DMS114 treated with DMSO at 0.1 percent for 48 hours (cell line): ENCODE measurements around the gene TFDP1.

Experiments
- DNase-seq: peaks from one replicate; lab custom pipeline; 2025; ENCODE audit not compliant: unreplicated experiment; lab: John Stamatoyannopoulos, UW

TFDP1 gene

GRCh38 chr13:113647351-113648215 is 63.0 kb downstream of the TFDP1 start:
- no peak for DNase-seq

- no peak for DNase-seq
Measured at GRCh38 chr13:113648216-113648610, 63.7 kb downstream of the TFDP1 start.

DNA sequence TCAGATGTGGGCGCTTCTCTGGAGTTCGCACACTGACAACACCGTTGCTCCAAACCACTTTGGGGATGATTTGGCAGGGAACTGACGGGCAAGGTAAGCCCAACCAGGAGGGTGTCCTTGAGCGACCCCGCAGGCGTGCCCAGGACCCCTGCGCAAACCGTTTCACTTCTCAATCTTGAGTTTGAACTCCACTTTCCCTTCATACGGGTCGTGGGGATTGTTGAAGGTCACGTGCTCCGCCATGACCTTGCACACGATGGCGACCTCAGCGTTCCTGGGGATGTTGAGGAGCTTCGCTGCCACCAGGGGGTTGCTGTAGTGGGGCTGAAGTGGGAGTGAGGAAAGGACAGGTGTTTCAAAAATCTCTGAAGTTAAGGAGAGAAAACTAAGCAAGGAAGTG is 64.7 kb downstream of the TFDP1 start:
- DNase-seq = no peak

DNA sequence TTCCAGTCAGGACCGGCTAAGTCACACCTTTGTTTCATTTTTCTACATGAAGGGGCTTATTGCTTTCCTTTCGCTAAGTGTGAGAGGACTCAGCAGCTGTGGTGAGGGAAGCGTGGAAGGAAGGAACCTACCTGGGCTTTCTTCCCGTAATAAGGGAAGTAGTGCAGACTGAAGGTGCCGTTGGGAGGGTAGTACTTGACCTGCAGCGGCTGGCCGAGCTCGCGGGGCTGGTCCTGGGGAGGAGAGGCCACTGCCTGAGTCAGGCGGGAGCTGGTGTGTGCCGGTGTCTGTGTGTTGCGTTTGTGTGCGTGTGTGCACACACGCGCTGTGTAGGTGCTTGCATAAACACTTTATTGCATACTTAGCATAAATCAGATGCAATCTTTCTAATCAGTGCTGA is 65.7 kb downstream of the TFDP1 start:
- no peak for DNase-seq

DNA sequence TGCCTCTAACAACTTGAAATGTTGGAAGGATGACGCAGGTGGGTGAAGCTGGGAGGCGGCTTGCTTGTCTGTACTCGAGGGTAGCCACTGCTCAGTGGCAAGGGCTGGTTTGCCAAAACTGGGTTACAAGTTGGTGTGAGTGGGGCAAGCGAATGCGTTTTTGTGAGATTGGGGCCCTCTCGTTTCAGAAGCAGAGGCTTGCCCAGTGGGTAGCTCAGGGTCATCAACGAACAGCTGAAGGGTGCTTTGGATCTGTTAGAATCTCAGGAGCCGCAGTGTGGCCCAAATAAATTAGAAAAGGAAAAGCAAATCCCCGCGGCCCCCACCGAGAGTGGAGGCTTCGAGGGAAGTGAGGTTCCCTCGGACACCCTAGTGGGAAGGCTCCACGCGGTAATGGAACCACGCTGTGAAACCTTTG is 66.2 kb downstream of the TFDP1 start:
- DNase-seq = no peak

DNA sequence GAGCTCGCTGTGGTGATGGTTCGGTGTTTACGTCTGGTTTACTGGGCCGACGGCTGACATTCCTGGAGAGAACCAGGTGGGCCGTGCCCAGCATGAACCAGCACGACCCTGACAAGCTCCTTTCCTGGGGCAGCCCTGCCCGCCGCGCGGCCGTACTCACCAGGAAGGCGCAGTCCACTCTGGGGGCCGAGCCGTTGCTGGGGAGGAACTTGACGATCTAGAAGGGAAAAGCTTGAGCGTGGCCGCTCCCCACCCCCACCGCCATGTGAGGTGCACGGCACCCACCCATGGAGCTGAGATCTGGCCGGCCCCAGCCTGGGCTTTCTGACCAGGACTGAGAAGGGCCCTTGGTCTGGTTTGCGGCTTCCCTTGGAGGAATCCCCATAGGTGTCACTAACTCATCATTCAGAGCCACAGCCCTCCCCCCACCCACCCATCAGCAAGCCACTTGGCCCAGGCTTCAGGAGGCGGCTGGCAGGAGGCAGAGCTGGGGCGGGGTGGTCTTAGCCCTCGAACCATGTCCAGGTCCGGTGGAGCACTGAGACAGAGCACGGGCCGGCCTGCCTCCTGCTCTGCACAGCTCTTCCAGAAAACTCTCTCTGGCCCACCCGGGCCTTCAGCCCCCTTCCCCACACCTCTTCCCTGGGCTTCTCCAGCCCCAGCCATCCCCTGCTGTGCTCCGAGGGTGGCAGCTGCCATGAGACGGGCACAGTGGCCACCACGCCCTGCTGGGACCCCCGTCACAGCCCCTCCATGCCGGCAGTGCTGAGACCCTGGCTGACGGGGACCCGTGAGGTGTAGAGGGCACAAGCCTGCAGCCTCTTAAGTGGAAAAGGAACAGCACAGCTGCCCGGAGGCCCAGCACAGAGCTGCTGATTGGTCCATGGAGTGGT is 67.2 kb downstream of the TFDP1 start:
- DNase-seq = no peak

DNA sequence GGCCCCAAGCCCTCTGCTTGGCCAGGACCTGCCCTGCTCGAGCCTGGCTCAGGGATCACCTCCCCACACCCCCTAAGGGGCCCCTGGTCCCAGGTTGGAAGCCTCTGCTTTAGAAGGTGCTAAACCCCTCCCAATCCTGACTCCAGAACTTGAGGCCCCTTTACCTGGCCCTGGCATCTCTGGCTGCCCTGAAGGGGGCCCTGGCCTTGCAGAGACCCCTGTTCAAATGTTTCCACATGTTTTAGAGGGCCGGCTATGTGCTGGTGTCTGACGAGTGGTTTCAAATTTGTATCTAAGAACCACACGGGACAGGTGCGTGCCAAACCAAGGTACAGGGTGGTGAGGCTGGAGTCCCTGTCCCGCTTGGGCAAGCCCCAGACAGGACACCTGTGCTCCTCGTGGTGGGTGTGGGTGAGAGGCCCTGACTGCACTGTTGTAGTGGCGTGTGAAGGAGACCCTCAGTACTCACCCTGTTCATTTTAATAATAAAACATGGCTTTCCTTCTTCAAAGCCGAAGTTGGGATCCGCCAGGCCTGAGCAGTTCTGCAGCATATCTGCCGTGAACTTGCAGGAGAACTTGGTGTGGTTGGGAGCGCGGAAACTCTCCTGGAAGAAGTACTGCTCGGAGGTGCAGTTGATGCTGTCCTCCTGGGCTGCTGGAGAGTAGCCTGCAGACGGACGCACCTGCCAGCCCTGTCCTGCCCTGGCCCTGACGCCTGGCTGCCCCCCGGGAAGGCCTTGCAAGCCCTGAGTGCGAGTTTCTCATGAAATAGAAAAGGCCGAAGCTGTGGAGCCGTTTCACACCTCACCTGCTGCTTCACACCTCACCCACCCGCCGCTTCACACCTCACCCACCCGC is 68.1 kb downstream of the TFDP1 start:
- DNase-seq = no peak

GRCh38 chr13:113653264-113654174 is 69.0 kb downstream of the TFDP1 start:
- no peak for DNase-seq

GRCh38 chr13:113654175-113654560 is 69.6 kb downstream of the TFDP1 start:
- no peak for DNase-seq

DNA sequence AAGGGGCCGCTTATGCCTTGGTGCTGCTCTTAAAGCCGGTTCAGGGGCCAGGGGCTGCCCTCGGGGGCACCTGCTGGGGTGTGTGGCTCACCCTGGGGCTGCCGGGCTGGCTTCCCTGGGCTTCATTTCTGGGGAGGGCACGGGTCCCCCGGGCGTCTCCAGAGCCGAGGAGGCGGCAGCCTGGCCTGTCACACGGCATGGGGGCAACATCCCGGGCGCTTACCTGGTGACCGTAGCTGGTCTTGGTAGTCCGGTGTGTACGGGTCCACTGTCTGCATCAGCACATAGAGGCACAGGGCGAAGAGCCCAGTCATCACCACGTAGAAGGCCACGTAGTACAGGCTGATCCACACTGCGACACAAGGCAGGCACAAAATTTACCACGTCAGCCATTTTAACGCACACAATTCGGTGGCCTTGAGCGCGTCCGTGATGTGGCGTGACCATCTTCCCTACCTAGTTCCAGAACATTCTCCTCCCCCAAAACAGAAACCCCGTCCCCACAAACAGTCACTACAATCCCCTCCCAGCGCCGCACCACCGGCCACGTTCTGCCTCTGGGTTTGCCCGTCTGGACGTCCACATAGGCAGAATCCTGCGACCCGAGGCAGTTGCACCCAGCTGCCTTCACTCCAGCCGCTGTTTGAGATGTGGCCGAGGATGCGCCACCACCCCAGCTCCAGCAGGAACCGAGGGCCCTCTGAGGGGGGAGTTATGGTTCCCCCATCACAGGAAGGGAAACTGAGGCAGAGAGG is 70.2 kb downstream of the TFDP1 start:
- no peak for DNase-seq

GRCh38 chr13:113655346-113656002 is 70.9 kb downstream of the TFDP1 start:
- no peak for DNase-seq

DNA sequence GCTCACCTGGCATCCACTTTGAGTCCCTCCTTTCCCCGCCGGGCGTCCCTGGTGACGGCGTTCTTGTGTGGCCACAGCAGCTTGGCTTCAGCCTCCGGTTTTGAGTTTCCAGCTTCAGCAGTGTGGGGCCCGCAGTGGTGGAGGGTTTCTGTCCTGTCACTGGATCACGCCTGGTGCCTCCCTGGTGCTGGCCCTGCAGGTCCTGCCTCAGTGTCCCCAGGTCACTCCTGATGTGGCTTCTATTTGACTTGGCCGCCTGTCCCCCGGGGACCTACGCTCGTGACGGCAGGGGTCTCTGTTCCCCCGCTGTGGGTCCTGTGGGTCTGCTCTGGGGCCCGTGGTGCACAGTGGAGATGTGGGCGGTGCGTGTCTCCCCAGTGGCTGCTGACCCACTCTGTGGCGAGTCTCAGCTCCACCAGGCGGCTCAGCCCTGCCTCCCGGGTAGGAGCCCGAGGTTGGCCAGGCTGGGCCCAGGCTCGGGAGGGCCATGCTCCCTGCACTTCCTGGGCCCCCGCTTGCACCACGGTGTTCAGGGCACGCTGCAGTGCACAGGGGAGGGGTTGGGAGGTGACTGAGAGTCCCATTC is 71.5 kb downstream of the TFDP1 start:
- no peak for DNase-seq

DNA sequence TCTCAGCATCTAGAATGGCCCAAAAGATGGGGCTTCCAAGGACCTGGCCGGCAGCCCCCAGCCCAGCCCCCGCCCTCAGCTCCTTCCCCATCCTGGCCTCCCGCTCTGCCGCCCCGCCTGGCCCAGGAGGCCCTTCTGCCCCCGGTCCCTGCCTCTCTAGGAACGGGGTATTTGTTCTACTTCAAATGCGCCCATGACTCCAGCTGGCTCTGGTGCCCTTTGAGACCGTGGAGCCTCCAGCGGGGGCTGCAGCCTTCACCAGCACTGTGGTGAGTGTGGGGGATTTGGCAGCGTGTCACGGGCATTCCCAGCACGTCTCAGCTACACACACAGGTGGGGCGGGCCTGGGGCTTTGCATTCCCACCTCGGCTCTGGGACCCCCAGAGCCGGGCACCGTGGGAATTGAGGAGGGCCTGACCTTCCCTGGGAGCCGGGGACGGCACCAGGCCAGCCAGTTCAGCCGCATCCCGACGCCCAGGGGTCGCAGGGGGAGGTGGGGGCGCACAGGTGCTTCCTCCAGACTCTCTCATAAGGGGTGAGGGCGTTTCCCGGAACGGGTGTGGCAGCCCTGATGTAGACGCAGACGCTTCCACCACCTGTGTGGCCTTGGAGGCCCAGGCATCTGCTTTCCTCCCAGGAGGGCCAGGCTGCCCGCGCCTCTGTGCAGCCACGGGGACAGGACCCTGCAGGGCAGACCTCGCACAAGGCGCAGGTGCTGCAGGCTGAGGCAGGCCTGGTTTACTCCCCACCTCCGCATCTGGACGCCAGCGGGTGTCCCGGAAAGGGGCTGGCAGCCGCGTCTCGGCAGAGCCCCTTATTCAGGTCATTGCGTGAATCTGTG is 72.5 kb downstream of the TFDP1 start:
- no peak for DNase-seq

DNA sequence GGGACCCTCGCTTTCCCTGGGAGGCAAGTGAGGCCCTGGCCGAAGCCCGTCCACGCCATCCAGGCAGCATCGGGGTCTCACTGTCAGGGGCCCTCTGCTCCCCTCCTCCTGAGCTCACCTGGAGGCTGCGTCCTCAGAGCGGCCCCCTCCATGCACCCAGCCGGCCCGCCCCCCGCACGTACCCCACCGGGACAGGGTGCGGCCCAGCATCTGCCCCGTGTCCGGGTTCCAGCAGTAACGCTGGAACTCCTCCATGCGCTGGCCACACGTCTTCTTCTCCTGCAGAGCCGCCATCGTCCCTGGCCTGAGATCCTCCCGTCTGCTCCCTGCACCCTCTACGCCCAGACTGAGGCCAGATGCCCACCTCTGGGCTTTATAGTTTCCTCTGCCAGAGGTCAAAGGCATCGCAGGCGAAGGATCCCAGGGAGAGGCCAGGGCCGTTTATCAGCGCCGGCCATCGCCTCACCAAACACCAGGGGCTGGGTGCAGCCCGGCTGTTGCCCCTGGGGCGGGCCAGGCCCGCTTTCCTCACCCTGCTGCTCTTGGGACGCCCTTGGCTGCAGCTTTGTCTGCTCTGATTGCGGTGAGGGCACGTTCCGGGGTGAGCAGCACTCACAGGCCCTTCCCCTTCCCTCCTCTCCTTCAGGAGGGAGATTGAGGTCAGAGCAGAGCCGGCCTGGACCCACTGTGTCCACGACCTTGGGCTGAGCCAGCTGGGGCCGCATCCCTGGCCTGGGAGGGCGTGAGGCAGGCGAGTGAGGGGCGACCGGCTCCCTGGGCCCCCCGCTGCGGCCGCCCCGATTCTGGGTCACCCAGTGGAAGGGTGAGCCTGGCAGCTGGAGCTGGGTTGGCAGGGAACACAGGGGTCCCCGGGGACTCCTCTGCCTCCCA is 73.5 kb downstream of the TFDP1 start, which contains the start of gene ATP4B:
TSS of gene ATP4B (minus strand) at position 348 of the 891 bp plus-strand sequence. CDS start at position 294, 54 bp downstream.
- DNase-seq = no peak

GRCh38 chr13:113658836-113659235 is 74.3 kb downstream of the TFDP1 start:
- no peak for DNase-seq

DNA sequence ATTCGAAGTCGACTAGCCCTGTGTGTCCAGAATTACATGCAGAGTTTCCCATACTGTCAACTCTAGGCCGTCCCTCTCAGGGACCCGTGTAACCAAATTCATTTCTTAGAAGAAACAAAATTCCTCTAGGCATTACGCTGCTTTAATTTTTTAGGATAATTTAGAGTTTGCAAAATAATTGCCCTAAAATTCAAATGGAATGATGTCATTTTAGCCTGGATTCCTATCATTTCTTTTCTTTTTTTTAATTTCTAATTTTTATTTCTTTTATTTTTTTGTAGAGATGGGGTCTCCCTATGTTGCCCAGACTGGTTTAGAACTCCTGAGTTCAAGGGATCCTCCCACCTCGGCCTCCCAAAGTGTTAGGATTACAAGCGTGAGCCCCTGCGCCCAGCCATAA is 74.8 kb downstream of the TFDP1 start:
- DNase-seq = no peak
